HepG2 (cell line): ENCODE measurements around the gene PC. TPM values are rescaled to one million over a fixed set of nuclear protein-coding genes. Genes with fewer than 3 reads are reported as not detected.

Experiments used
- ATF1 ChIP-seq: IDR thresholded peaks from 2 replicates; pipeline ENCODE4 v1.6.1; 2016; ENCODE audit warnings: mild to moderate bottlenecking, control low read depth
- CREB1 ChIP-seq, 2 experiments: fragments of 450-650 bp in 1 of 2; IDR thresholded peaks; 2 replicates each; pipeline ENCODE4 v1.6.1; 2016 to 2017; ENCODE audit warnings: control low read depth in 1 of 2, mild to moderate bottlenecking in 1 of 2, missing compliant biosample characterization in 1 of 2, missing genetic modification characterization in 1 of 2
- FLYWCH1 ChIP-seq: sonication (generic); formaldehyde crosslinking; IDR thresholded peaks from 2 replicates; pipeline ENCODE4 v1.8.1; 2023; ENCODE audit warnings: mild to moderate bottlenecking, missing genetic modification reagents
- MTERF4 ChIP-seq: sonication (generic); formaldehyde crosslinking; IDR thresholded peaks from 2 replicates; pipeline ENCODE4 v1.8.0; 2023; ENCODE audit warnings: mild to moderate bottlenecking, missing genetic modification reagents
- NCOA1 ChIP-seq: sonication (generic); formaldehyde crosslinking; IDR thresholded peaks from 2 replicates; pipeline ENCODE4 v1.9.0; 2021; ENCODE audit warnings: missing genetic modification reagents
- RAD51 ChIP-seq: fragments of 450-650 bp; IDR thresholded peaks from 2 replicates; pipeline ENCODE4 v1.6.1; 2016; ENCODE audit warnings: borderline replicate concordance
- REXO4 ChIP-seq: sonication (generic); formaldehyde crosslinking; IDR thresholded peaks from 2 replicates; pipeline ENCODE4 v1.8.0; 2022; ENCODE audit warnings: missing genetic modification reagents, mild to moderate bottlenecking, borderline replicate concordance
- SAFB2 ChIP-seq: sonication (generic); formaldehyde crosslinking; IDR thresholded peaks from 2 replicates; pipeline ENCODE4 v1.5.1; 2020; ENCODE audit warnings: missing genetic modification reagents, low read depth, mild to moderate bottlenecking, borderline replicate concordance
- SIX4 ChIP-seq: sonication (generic); formaldehyde crosslinking; IDR thresholded peaks from 2 replicates; pipeline ENCODE4 v1.4.0; 2020; ENCODE audit warnings: missing genetic modification reagents
- SOX6 ChIP-seq, 2 experiments: fragments of 450-650 bp in 1 of 2; sonication (generic) in 1 of 2; formaldehyde crosslinking in 1 of 2; IDR thresholded peaks; 2 replicates each; pipeline versions ENCODE4 v1.4.0 to v1.6.1; 2017 to 2020; ENCODE audit warnings: antibody characterized with exemption in 1 of 2, mild to moderate bottlenecking in 1 of 2, missing genetic modification reagents in 1 of 2
- ZC3H4 ChIP-seq: sonication (generic); formaldehyde crosslinking; IDR thresholded peaks from 2 replicates; pipeline ENCODE4 v1.4.0; 2020; ENCODE audit warnings: missing genetic modification reagents, borderline replicate concordance
- ZNF230 ChIP-seq: sonication (generic); formaldehyde crosslinking; IDR thresholded peaks from 2 replicates; pipeline ENCODE4 v1.4.0; 2020; ENCODE audit warnings: mild to moderate bottlenecking, missing genetic modification reagents
- ZNF264 ChIP-seq: sonication (generic); formaldehyde crosslinking; IDR thresholded peaks from 2 replicates; pipeline ENCODE4 v1.4.0; 2020; ENCODE audit warnings: missing genetic modification reagents
- ZNF350 ChIP-seq: sonication (generic); formaldehyde crosslinking; IDR thresholded peaks from 2 replicates; pipeline ENCODE4 v1.4.0; 2020; ENCODE audit warnings: mild to moderate bottlenecking, low read depth, missing genetic modification reagents, borderline replicate concordance
- ZNF460 ChIP-seq: sonication (generic); formaldehyde crosslinking; IDR thresholded peaks from 2 replicates; pipeline ENCODE4 v1.5.1; 2020; ENCODE audit warnings: missing genetic modification reagents, mild to moderate bottlenecking, borderline replicate concordance
- ZNF619 ChIP-seq: sonication (generic); formaldehyde crosslinking; IDR thresholded peaks from 2 replicates; pipeline ENCODE4 v1.4.0; 2020; ENCODE audit warnings: mild to moderate bottlenecking, missing genetic modification reagents
- ZNF660 ChIP-seq: sonication (generic); formaldehyde crosslinking; IDR thresholded peaks from 2 replicates; pipeline ENCODE4 v1.5.1; 2020; ENCODE audit warnings: mild to moderate bottlenecking, low read depth, missing genetic modification reagents, borderline replicate concordance
- polyA plus RNA-seq, 8 experiments: library from polyadenylated mRNA; depleted of rRNA in 3 of 8; stranded (reverse) in 7 of 8; unstranded in 1 of 8; fragments of >200 nt; fragmentation: Illumina TruSeq in 4 of 8; extraction: Trizol in 4 of 8; gene quantifications; 2 replicates each; pipeline versions ENCODE4 v1.2.1 to v1.2.3, GENCODE V29; 2011 to 2016; ENCODE audit warnings: low read depth in 4 of 8, missing spikeins in 1 of 8, mixed read lengths in 1 of 8; ENCODE audit not compliant: insufficient read depth in 1 of 8
- total RNA-seq, 5 experiments: library from RNA; depleted of rRNA; stranded (reverse); fragments of >200 nt; fragmentation: Illumina TruSeq; extraction: Trizol; gene quantifications; 2 replicates each; pipeline ENCODE4 v1.2.3, GENCODE V29; 2016; ENCODE audit warnings: low read depth in 1 of 5
- TF ChIP-seq, protein P1 (sequence below): sonication (generic); formaldehyde crosslinking; IDR thresholded peaks from 2 replicates; pipeline ENCODE4 v1.5.1; 2020; ENCODE audit warnings: missing genetic modification reagents, mild to moderate bottlenecking, borderline replicate concordance
- TF ChIP-seq, protein P2 (sequence below): sonication (generic); formaldehyde crosslinking; IDR thresholded peaks from 2 replicates; pipeline ENCODE4 v1.8.0; 2022; ENCODE audit warnings: missing genetic modification reagents, mild to moderate bottlenecking, borderline replicate concordance
- TF ChIP-seq, protein P3 (sequence below): IDR thresholded peaks from 2 replicates; pipeline ENCODE4 v1.6.1; 2016; ENCODE audit warnings: missing compliant biosample characterization, missing genetic modification reagents, borderline replicate concordance
- TF ChIP-seq, protein P4 (sequence below): sonication (generic); formaldehyde crosslinking; IDR thresholded peaks from 2 replicates; pipeline ENCODE4 v1.4.0; 2020; ENCODE audit warnings: mild to moderate bottlenecking, missing genetic modification reagents

PC gene
- total and polyA plus RNA-seq, 2 of the 13 experiments (the other 11 are each of a cell fraction or from before 2014, with no cell fraction given), result 29.0 to 39.0 TPM

GRCh38 chr11:66891851-66892660, 66.1 kb downstream of the PC start (continued):
- TF ChIP-seq, protein P1, sequence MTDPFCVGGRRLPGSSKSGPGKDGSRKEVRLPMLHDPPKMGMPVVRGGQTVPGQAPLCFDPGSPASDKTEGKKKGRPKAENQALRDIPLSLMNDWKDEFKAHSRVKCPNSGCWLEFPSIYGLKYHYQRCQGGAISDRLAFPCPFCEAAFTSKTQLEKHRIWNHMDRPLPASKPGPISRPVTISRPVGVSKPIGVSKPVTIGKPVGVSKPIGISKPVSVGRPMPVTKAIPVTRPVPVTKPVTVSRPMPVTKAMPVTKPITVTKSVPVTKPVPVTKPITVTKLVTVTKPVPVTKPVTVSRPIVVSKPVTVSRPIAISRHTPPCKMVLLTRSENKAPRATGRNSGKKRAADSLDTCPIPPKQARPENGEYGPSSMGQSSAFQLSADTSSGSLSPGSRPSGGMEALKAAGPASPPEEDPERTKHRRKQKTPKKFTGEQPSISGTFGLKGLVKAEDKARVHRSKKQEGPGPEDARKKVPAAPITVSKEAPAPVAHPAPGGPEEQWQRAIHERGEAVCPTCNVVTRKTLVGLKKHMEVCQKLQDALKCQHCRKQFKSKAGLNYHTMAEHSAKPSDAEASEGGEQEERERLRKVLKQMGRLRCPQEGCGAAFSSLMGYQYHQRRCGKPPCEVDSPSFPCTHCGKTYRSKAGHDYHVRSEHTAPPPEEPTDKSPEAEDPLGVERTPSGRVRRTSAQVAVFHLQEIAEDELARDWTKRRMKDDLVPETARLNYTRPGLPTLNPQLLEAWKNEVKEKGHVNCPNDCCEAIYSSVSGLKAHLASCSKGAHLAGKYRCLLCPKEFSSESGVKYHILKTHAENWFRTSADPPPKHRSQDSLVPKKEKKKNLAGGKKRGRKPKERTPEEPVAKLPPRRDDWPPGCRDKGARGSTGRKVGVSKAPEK (CRISPR knock-in tag), result no peak
- TF ChIP-seq ZNF350 (CRISPR knock-in tag) (no peak), ZNF460 (no peak), FLYWCH1 (no peak), RAD51 (no peak), REXO4 (no peak), MTERF4 (CRISPR knock-in tag) (no peak), ZNF619 (CRISPR knock-in tag) (no peak), ZC3H4 (CRISPR knock-in tag) (no peak), SAFB2 (CRISPR knock-in tag) (no peak), ZNF230 (CRISPR knock-in tag) (no peak), SIX4 (no peak), ZNF264 (CRISPR knock-in tag) (no peak), CREB1 (IDR thresholded peaks at IDR 0.05) (peak; percentile 62; the same call in 1 of the 2 replicates), CREB1 (CRISPR knock-in tag; IDR thresholded peaks at IDR 0.05) (no peak; the same call in 1 of the 2 replicates), SOX6 (IDR thresholded peaks at IDR 0.05) (no peak), SOX6 (CRISPR knock-in tag; IDR thresholded peaks at IDR 0.05) (peak; percentile 54), ATF1 (CRISPR knock-in tag) (no peak), NCOA1 (CRISPR knock-in tag) (no peak), ZNF660 (CRISPR knock-in tag) (no peak)
- TF ChIP-seq, protein P2, sequence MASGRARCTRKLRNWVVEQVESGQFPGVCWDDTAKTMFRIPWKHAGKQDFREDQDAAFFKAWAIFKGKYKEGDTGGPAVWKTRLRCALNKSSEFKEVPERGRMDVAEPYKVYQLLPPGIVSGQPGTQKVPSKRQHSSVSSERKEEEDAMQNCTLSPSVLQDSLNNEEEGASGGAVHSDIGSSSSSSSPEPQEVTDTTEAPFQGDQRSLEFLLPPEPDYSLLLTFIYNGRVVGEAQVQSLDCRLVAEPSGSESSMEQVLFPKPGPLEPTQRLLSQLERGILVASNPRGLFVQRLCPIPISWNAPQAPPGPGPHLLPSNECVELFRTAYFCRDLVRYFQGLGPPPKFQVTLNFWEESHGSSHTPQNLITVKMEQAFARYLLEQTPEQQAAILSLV (CRISPR knock-in tag), result no peak
- TF ChIP-seq, protein P3, sequence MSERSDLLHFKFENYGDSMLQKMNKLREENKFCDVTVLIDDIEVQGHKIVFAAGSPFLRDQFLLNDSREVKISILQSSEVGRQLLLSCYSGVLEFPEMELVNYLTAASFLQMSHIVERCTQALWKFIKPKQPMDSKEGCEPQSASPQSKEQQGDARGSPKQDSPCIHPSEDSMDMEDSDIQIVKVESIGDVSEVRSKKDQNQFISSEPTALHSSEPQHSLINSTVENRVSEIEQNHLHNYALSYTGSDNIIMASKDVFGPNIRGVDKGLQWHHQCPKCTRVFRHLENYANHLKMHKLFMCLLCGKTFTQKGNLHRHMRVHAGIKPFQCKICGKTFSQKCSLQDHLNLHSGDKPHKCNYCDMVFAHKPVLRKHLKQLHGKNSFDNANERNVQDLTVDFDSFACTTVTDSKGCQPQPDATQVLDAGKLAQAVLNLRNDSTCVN (CRISPR knock-in tag), result peak; percentile 55; the same call in 1 of the 2 replicates
- TF ChIP-seq, protein P4, sequence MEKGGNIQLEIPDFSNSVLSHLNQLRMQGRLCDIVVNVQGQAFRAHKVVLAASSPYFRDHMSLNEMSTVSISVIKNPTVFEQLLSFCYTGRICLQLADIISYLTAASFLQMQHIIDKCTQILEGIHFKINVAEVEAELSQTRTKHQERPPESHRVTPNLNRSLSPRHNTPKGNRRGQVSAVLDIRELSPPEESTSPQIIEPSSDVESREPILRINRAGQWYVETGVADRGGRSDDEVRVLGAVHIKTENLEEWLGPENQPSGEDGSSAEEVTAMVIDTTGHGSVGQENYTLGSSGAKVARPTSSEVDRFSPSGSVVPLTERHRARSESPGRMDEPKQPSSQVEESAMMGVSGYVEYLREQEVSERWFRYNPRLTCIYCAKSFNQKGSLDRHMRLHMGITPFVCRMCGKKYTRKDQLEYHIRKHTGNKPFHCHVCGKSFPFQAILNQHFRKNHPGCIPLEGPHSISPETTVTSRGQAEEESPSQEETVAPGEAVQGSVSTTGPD, result no peak
